ENCODE results near the gene CCHCR1. TPM values are rescaled to one million over a fixed set of nuclear protein-coding genes. Genes with fewer than 3 reads are reported as not detected.
A peak's percentile ranks its signal among the peaks of the same experiment; 100 is the strongest.

The CCHCR1 gene
- polyA plus RNA-seq, 2 of the 4 experiments (the other 2 are of a cell fraction): 7.4 to 15.3 TPM

GRCh38 chr6:31156641-31157040 lies 961 bp downstream of the CCHCR1 start:
- no peak for ATAC-seq
- TF ChIP-seq HMGXB4 (CRISPR knock-in tag; IDR thresholded peaks at IDR 0.05; ENCODE audit: borderline replicate concordance): no peak
- TF ChIP-seq NPAS2 (CRISPR knock-in tag; IDR thresholded peaks at IDR 0.05; ENCODE audit: borderline replicate concordance): no peak
- no peak for TF ChIP-seq ESRRA (IDR thresholded peaks at IDR 0.05; ENCODE audit: borderline replicate concordance, low read length)
- TF ChIP-seq ZSCAN20 (CRISPR knock-in tag; IDR thresholded peaks at IDR 0.05): no peak
- no peak for TF ChIP-seq RAD21 (conservative IDR thresholded peaks at IDR 0.05 in 1 of 2, IDR thresholded peaks at IDR 0.05 in 1 of 2)
- no peak for TF ChIP-seq RCOR1 (IDR thresholded peaks at IDR 0.05; ENCODE audit: low read depth, low read length)
- no peak for TF ChIP-seq EP300 (IDR thresholded peaks at IDR 0.05)
- TF ChIP-seq HEYL (CRISPR knock-in tag; IDR thresholded peaks at IDR 0.05): no peak
- no peak for TF ChIP-seq KDM1A (IDR thresholded peaks at IDR 0.05; ENCODE audit: low read depth)
- TF ChIP-seq, protein P1, sequence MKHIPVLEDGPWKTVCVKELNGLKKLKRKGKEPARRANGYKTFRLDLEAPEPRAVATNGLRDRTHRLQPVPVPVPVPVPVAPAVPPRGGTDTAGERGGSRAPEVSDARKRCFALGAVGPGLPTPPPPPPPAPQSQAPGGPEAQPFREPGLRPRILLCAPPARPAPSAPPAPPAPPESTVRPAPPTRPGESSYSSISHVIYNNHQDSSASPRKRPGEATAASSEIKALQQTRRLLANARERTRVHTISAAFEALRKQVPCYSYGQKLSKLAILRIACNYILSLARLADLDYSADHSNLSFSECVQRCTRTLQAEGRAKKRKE (CRISPR knock-in tag; IDR thresholded peaks at IDR 0.05; ENCODE audit: low read depth): no peak
- no peak for TF ChIP-seq PHF8 (IDR thresholded peaks at IDR 0.05; ENCODE audit: borderline replicate concordance, low read depth)
- TF ChIP-seq FOSB (CRISPR knock-in tag; IDR thresholded peaks at IDR 0.05): no peak
- TF ChIP-seq PBX3 (IDR thresholded peaks at IDR 0.05): no peak
- TF ChIP-seq RNF2 (IDR thresholded peaks at IDR 0.05; ENCODE audit: borderline replicate concordance, low read depth): no peak
- no peak for TF ChIP-seq MYC (IDR thresholded peaks at IDR 0.05; ENCODE audit: borderline replicate concordance, low read length)
- TF ChIP-seq EHF (CRISPR knock-in tag; IDR thresholded peaks at IDR 0.05): no peak
- TF ChIP-seq, protein P2, sequence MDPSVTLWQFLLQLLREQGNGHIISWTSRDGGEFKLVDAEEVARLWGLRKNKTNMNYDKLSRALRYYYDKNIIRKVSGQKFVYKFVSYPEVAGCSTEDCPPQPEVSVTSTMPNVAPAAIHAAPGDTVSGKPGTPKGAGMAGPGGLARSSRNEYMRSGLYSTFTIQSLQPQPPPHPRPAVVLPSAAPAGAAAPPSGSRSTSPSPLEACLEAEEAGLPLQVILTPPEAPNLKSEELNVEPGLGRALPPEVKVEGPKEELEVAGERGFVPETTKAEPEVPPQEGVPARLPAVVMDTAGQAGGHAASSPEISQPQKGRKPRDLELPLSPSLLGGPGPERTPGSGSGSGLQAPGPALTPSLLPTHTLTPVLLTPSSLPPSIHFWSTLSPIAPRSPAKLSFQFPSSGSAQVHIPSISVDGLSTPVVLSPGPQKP (IDR thresholded peaks at IDR 0.05; ENCODE audit: low read depth, low read length): no peak
- no peak for TF ChIP-seq GATA3 (IDR thresholded peaks at IDR 0.05; ENCODE audit: borderline replicate concordance)

GRCh38 chr6:31154436-31154835 lies 3.2 kb downstream of the CCHCR1 start:
- Histone ChIP-seq H3K27ac (no peak overlapping the region), H3K4me2 (no peak overlapping the region), H3K9me3 (no peaks in the 10 kb centered on the region), H3K4me1 (peaks cover 13% of the 10 kb centered on the region; the same call in 2 of the 3 replicates), H3K4me3 (no peak overlapping the region)
- no peak for ATAC-seq
- WGBS (ENCODE audit: missing lambda C conversion rate): 98% methylated on average over 11 of the region's 15 CpGs
- no peak for FAIRE-seq
- DNase-seq (ENCODE audit: low read depth in 1 of 2, low spot score in 1 of 2): no peak
- CTCF ChIA-PET: interaction anchor here (1.2 kb wide), 1 partner anchor 212 kb away, joined by 4 read pairs; no protein-coding TSS in a partner anchor
- POLR2A ChIA-PET: no interaction called here
- no peak for TF ChIP-seq ZFP36 (IDR thresholded peaks at IDR 0.05; ENCODE audit: borderline replicate concordance, partially characterized antibody)
- TF ChIP-seq, protein P3, sequence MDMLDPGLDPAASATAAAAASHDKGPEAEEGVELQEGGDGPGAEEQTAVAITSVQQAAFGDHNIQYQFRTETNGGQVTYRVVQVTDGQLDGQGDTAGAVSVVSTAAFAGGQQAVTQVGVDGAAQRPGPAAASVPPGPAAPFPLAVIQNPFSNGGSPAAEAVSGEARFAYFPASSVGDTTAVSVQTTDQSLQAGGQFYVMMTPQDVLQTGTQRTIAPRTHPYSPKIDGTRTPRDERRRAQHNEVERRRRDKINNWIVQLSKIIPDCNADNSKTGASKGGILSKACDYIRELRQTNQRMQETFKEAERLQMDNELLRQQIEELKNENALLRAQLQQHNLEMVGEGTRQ (IDR thresholded peaks at IDR 0.05): no peak
- TF ChIP-seq CHD2 (IDR thresholded peaks at IDR 0.05; ENCODE audit: low read length, partially characterized antibody): no peak
- TF ChIP-seq RFX5 (IDR thresholded peaks at IDR 0.05): no peak
- no peak for TF ChIP-seq CHD4 (IDR thresholded peaks at IDR 0.05; ENCODE audit: borderline replicate concordance)
- TF ChIP-seq CBX8 (IDR thresholded peaks at IDR 0.05): no peak
- TF ChIP-seq NR3C1 (IDR thresholded peaks at IDR 0.05): no peak
- TF ChIP-seq REST (IDR thresholded peaks at IDR 0.05): no peak
- no peak for TF ChIP-seq MAZ (IDR thresholded peaks at IDR 0.05; ENCODE audit: borderline replicate concordance, low read depth, low read length)
- TF ChIP-seq HOXB5 (CRISPR knock-in tag; IDR thresholded peaks at IDR 0.05): no peak
- no peak for TF ChIP-seq HES2 (IDR thresholded peaks at IDR 0.05)

More at GRCh38 chr6:31156641-31157040, 961 bp downstream of the CCHCR1 start:
- POLR2A ChIA-PET: no interaction called here
- DNase-seq (ENCODE audit: low read depth in 1 of 2, low spot score in 1 of 2) (no peak), FAIRE-seq (no peak)
- Histone ChIP-seq H3K4me3 (no peak overlapping the region), H3K27ac (no peak overlapping the region), H3K4me1 (peaks cover 15% of the 10 kb centered on the region; the same call in 2 of the 3 replicates), H3K4me2 (peak overlapping the region; percentile 100; the same call in 2 of the 3 replicates), H3K9me3 (no peaks in the 10 kb centered on the region)
- WGBS (ENCODE audit: missing lambda C conversion rate): 89% methylated on average over 7 of the region's 7 CpGs
- CTCF ChIA-PET: interaction anchor here (1.4 to 2.0 kb wide), 2 partner anchors 19 to 36 kb away, joined by 4 to 9 read pairs; partner anchors contain the start of gene PSORS1C2
